ENCODE data around the gene LRMDA.

GRCh38 chr10:75838486-75838885, 407.1 kb downstream of the LRMDA start:
- no peak for TF ChIP-seq CTCF (IDR thresholded peaks at IDR 0.05)
- TF ChIP-seq POLR2AphosphoS5 (IDR thresholded peaks at IDR 0.05): no peak
- no peak for TF ChIP-seq POLR2A (IDR thresholded peaks at IDR 0.05)
- no peak for TF ChIP-seq EP300 (IDR thresholded peaks at IDR 0.05)
